GM04504 (cell line): ENCODE results near the gene NHEJ1.

Experiments used
- DNase-seq: peaks from one replicate; pipeline ENCODE4 v3.0.0-alpha.2; 2012; ENCODE audit warnings: low read depth

The NHEJ1 gene

DNA sequence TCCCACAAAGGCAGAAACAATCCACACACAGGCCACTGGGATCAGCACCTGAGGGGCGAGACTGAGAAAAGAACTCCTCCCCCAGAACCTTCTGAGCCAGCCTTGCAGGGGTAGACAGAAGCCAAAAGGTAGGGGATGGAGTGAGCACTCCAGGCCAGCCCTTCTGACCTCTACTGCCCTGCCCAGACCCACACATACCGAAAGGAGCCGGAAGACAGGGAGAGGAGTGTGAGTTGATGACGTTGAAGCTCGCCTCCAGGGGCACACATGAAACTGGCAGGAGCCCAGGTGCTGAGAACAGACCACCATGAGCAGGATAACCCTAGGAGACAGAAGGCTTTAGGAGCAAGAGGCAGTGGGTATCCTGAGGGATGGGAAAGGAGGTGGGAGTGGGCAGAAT, 7.4 kb upstream of the NHEJ1 start:
- DNase-seq: no peak

DNA sequence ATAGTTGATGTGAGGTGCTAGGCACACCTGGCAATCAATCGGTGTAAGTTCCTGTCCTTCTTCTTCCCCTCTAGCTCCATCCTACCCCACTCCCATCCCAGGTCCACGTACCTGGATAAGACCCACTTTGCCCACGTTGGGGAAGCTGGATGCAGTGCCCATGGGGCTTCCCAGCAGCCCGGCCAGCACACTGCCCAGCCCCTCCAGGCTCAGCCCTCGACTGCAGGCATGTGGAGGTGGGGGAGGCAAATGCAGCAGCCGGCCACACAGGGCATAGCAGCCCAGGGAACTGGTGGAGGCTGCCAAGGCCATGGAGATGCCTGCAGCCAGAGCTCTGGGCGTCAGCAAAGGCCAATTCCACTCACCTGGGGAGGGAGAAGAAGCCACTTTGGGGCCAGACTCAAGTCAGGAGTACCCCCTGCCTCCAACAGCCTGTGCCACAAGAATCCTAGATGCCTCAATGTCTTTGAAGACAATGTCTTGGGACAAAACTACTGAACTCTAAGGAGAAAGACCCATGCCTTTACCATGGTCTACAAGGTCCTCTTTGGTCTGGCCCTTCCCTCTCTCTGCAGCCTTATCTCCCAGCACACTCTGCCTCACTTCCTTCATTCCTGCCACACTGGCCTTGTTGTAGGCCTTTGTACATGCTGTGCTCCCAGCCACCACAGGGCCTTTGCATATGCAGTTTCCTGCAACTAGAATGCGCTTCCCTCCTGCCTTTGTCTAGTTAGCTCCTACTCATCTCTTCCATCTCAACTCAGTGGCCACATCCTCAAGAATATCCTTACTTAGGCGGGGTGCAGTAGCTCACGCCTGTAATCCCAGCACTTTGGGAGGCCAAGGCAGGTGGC, 4.7 kb upstream of the NHEJ1 start:
- DNase-seq: no peak

DNA sequence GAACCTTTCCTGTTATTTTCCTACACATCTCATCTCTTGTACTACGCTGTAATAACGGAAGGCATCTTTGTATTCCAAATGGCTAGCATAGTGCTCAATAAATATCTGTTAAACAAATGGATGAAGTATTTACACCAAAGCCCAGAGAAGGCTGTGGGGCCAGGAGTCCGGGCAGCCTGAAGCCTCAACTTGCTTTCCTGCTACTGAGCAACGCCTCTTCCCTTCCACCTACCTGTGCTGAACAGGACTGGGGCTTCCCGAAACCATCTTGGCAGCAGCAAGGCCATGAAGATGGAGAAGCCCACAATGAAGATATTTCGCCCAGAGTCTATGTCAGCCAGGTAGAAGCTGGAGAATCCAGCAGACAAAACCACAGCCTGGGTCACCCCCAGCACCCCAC, 2.5 kb upstream of the NHEJ1 start:
- DNase-seq: no peak

DNA sequence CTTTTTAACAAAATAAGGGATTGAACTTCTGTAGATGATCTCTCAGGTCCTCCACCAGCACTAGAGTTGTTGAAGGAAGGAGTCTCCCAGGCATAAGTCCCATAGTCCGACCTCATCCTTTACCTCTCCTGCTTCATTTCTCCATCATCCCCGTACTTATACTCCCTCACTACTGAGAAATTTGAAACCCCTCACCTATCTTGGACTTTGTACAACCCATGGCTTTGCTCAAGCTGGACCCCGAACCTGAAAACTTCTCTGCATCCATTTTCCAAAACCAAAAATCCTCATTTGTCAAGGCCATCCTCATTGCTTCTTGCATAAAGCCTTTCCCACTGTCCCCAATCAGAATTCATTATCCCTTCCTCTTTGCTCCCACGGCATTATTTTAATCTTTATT, 482 bp upstream of the NHEJ1 start:
- no peak for DNase-seq

DNA sequence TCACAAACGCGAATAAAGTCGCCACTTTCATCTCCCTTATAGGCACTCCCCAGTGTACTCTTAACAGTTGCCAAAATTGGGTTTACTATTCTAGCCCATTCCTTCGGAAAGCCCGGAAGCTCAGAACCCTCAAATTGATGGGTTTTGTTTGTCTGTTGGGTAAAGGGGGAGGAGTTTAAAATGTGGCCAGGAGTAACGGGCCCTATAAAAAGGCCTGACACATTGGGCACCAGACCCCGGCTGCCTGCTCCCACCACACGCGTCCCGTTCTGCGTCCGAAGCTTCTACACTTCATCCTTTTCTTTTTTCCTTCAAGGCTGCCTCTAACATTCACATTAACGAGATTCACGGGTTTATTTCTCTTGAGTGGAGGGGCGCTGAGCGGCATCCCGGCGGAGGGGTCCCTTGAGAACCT, 837 bp downstream of the NHEJ1 start:
- no peak for DNase-seq

DNA sequence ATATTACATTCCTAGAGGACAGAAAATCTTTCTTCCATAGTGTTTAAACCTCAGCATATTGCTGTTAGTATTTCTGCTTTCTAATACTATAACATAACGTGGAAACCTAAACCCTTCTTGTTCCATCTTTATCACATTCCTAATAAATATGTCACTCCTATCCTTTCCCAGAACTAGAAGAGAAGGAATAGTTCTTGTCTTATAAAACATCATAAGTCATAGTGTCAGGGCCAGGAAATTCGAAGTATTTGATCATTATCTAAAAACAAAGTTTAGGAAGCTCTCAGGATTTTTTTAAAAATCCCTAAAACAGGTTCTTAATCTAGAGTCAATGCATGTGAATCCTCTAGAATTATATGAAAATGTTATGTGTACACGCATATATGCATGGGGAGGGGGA, 2.0 kb downstream of the NHEJ1 start:
- no peak for DNase-seq

DNA sequence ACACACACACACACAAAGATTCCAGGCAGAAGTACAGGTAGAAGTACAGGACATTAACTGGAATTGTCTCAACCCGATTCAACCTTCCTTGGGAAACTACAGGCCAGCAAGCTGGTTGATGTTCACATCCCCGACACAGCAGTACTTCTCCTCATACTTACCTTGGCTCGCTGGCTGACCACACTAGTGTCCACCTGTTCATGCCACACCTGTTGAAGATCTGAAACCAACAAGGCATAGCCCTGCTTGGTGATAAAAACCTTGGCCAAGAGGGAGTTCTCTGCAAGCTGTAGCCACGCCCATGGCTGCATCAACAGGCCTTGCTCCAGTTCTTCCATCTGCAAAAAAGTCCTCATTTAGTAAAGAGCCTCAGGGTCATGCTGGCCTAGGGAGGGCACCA, 2.6 kb downstream of the NHEJ1 start:
- no peak for DNase-seq

DNA sequence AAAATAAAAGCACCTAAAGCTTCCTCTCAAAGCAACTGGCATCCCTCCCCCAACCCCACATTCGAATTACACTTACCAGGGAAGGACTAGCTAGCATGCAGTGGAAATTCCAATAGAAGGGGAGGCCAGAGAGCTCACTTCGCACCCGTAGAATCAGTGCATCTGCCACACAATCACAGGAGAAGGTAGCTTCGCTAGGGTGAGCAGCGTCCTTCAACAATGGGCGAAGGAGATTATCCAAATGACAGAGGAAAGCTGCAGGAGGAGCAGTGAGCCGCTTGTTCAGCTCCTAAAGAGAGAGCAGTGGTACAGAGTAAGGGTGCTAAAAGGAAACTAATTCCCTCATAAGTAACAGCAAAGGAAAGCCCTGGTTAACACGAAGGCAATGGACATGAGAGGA, 3.2 kb downstream of the NHEJ1 start:
- DNase-seq: no peak

DNA sequence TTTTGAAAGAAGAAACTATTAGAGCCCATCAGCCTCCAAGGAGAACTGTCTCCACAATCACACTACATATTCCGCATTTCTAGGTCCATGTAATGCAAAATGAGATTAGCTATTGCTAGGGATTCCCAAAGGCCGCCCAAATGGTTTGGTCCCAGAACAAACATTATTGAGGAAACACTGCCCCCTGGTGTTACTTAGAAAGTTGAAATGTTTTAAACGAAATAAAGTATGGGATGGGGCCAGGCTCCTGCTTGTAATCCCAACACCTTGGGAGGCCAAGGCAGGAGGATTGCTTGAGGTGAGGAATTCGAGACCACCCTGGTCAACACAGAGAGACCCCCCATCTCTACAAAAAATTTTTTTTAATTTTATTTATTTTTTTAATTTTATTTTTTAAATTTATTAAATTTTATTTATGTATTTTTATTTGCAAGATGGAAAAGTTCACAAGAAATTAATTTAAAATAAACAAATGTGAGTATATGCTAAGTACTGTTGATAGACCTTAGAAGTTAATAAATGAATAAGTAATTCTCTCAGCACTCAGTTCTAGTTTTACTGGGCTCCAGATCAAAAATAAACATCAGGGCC, 5.5 kb downstream of the NHEJ1 start:
- DNase-seq: no peak

DNA sequence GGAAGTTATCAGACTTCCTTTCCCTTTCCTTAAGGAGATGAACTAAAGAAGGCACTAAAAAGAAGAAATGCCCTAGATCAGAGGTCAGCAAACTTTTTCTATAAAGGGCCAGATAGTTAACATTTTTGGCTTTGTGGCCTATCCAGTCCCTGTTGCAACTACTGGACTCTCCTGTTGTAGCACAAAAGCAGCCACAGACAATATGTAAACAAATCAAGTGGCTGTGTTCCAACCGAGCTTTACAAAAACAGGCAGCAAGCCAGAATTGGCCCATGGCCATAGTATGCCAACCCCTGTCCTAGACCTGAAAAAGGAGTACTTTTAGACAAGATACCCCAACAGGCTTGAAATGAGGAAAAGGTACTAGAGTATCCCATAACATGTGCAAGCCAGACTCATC, 10.9 kb downstream of the NHEJ1 start:
- no peak for DNase-seq

DNA sequence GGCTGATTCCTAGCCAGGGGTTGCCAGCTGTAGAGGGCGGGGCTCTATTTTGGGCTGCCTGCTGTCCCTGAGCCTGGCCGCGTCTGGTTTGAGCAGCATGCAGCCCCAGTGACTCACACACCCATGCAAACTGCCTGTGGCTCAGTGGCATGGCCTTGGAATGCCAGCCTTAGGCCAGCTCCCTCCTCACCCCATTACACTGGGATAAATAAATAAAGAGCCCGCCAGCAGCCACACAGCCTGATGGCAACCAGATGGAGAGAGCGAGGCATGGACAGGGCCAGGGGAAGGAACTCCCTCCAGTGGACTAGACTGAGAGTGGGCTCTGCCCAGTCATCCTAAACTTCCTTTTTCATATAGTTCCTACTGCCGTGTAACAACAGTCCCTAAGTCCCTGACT, 18.3 kb downstream of the NHEJ1 start:
- peak; percentile 90 for DNase-seq

DNA sequence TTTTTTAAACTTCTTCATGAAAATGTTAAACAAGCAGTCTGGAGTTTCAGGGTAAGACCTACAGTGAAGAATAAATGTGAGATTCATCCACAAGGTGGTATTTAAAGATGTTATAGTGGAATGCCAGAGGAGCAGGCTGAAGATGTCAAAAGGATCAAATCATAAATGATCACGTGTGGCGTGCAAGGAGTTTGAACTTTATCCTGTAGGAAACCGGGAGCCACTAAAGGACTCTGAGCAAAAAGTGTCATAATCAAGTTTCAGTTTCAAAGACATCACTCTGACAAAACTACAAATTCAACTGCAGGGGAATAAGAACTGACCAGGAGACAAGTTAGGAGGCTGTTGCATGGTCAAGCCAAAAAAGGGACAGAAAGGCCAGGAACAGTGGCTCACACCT, 19.9 kb downstream of the NHEJ1 start:
- no peak for DNase-seq

DNA sequence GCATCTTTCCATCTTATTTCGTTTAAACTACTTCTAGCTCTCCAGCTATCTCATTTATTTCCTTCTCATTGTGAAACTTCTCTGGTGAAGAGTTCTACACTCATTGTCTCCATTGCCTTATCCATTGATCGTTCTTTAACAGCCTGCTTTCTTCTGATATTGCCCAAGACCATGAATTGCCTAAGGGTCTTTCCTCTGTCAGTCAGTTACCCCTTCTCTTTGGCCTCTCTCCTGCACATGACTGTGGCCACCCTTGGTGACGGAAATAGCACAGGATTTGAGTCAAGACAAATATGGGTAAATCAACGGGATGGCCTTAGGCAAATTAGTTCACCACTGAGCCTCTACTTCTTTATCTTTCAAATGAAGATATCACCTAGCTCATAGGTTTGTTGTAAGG, 26.6 kb downstream of the NHEJ1 start:
- no peak for DNase-seq

DNA sequence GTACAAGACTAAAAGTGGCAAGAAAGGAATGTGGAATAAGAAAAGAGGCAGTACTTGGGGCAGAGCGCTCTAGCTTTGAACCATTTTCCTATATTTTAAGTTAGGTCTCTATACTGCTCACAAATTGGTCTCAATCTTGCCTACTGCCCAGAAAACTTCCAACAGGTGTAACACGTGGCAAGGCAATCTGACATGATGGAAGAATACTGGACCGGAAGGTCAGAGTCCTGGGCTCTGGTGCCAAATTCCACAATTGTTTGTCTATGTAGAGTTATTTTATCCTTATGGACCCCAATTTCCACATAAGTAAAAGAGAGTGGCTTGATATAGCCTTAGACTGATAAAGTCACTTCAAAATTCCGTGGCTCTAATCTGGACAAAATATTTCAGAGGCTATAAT, 28.9 kb downstream of the NHEJ1 start:
- DNase-seq: no peak

DNA sequence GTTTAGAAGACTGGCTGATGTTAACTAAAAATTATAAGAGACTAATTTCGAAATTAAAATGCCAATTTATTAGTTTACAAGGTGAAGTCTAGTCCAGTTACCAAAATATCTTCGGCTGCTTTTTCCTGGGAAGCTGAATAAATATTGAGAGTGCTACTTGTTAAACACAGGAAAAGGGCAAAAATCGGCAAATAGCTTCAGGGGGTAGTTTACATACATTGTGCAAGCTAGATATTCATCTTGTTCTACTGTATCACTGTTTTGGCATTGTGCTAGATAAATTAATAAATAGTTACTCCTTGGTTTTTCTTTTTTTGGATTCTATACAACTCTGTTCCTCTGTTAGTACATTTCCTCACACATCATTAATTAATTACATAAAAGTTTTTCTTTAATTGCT, 29.3 kb downstream of the NHEJ1 start:
- DNase-seq: no peak

DNA sequence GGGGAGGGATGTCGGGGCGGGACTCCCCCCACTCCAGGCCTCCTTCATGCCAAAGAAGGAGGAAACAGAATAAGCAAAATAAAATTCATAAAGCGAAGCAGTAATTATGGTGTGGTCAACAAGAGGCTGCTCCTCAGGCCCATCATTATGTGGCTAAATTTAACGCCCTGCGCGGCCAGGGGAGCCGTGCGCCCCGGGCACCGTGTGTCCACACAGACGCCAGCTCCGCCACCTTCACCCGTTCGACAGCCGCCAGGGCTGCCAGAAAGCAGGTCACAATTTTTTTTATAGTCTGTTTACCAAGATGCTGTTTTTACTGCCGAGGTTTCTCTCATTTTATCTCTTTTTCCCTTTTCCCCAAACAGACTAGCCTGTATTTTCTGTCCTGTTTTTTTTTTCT, 31.0 kb downstream of the NHEJ1 start:
- DNase-seq: no peak

DNA sequence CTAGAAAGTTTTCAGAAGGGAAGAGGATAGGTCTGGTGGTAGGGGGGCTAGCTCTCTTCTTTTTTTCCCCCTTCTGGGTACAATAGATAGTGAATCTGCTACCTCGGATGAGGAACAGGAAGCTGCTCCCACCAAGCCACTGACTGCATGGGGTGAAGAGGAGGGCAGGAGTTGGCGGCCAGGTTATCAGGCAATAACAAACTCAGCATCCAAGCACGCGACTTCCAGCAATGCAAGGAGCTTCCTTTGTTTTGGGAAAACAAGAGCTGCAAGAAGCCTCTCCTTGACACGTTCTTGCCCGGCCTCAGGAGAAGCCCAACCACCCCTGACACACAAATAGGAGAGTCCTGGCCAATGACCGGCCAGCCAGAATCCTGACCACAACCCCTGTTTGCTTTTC, 32.2 kb downstream of the NHEJ1 start:
- no peak for DNase-seq

DNA sequence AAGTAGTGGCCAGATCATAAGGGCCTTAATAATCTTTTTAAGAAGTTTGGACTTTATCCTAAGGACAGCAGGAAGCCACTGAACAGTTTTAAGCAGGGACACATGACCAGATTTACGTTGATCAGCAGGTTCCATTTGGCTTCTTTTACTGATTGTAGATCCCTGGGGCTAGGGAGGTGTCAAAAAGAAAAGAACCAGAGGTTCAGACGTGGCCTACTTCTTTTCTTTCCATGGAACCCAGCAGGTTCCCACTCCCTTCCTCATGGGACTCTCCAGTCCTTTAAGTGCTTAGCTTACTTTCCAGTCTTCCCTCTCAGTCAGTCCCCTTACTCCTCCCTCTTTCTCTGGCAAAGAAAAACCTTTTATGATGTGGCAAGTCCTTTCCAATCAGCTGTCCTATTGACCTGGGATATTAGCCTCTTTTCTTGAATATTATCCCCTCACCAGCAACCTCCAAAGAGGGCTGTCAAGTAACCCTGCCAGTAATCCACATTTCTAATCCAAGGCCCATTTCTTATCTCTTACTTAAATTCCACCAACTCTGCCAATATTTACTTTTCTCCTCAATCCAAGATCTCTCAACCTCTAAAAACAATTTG, 33.5 kb downstream of the NHEJ1 start:
- DNase-seq: no peak

DNA sequence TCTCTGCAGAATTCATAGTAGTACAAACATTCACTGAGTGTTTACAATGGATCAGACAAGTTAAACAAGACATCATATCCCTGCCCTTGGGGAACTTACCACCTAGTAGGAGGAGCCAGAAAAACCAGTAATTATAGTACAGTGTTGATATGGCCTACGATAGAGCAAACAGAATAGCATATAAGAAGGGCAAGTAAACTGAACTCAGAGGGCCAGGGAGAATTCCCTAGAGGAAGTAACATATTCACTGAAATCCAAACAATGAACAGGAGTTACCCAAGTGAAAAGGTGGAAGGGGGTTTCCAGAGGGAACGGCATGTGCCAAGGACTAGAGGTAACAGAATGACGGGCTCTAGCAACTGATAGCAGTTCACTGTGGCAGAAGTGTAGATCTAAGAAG, 34.1 kb downstream of the NHEJ1 start:
- DNase-seq: no peak

DNA sequence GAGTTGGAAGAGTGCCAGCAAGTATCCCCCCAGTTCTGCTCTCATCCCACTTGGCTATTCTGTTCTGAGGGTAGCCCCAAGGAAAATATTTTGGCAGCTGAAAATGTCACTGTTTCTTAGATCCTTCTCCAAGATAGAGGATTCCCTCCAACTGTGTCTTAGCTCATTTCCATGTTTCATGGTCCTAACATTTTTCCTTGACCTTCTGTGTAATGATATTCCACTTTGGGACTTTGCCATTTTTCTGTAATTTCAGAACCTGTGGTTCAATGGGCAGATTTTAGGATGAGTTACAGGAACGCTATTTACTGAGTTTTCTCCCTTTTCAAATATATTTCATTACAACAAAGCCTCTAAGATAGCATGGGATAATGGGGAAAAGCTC, 34.7 kb downstream of the NHEJ1 start:
- no peak for DNase-seq

DNA sequence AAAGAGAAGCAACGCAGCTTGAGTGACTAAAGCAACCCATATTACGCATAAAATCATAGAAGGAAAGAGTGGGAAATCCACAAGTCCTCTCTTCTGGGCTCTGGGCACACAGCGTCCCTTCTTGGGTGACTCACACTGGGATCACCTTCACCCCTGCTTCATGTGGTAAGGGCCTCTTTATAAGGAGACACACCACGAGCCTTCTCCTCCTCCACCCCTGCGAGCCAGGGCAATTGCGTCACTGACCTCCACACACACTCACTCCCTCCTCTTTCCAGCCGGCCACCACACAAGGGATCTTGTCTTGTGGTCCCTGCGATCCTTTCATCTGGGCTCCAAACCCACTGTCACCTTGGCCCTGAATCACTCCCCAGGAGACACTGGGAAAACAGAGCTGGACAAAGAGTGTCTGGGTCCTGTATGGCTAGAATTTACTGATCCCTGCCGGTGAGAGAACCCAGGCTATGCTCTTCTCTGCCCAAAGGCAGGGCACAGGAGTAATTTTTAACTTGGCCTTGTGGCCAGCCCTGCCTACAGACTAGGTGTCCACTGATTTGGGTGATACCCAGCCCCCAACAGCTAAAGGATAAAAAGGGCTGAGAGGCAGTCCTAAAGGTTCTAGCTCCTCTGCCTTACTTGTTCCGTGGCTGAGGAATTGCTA, 35.3 kb downstream of the NHEJ1 start:
- DNase-seq: no peak

DNA sequence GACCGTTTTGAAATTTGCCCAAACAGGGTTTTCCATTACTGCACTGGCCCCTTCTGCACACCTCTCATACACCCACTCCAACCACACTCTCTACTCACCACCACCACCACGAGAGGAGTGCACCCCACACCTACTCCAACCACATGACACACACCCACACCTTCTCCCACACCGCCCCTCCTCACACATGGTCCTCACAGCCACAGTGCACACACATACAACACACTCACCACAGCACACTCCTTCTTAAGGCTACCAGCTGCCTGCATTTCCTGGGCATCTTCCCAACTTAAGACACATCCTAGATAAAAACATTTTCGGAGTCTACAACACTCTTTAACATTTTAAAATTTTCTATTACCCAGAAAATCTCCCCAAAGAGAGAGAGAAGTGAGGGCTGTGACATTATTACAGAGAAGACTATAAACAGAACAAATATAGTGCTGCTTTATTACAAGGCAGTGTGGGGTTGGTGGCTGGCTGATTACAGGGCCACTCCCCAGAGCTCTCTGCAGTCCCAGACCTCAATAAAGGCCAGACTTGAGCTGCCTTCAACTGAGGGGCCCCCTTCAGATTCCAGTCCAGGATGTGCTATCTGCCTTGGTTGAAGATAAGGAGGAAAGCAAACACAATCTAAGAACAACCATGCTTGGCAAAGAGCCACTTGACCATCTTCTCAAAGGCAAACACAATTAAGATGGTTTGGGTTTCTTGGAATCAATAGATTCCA, 36.1 kb downstream of the NHEJ1 start:
- no peak for DNase-seq
